Mesothelial cell of epicardium (in vitro differentiated cells): Measurements from ENCODE around the gene TANC1. TPM values are rescaled to one million over a fixed set of nuclear protein-coding genes. Genes with fewer than 3 reads are reported as not detected.

Source experiments
- DNase-seq, 2 experiments: peaks; one replicate each; pipeline ENCODE4 v3.0.0; 2021; ENCODE audit warnings: low spot score in 2 of 2; ENCODE audit not compliant: unreplicated experiment in 2 of 2
- H3K27ac Mint-ChIP-seq: 2 replicates; pipeline ENCODE4 v1.8.0; 2021; ENCODE audit warnings: mixed read lengths
- H3K27me3 Mint-ChIP-seq: 2 replicates; pipeline ENCODE4 v1.8.0; 2021; ENCODE audit warnings: low read depth, mixed read lengths
- H3K36me3 Mint-ChIP-seq: 2 replicates; pipeline ENCODE4 v1.8.0; 2021; ENCODE audit warnings: mixed read lengths
- H3K4me1 Mint-ChIP-seq: 2 replicates; pipeline ENCODE4 v1.8.0; 2021; ENCODE audit warnings: mixed read lengths
- H3K4me3 Mint-ChIP-seq: 2 replicates; pipeline ENCODE4 v1.8.0; 2021; ENCODE audit warnings: mild to moderate bottlenecking, moderate library complexity, mixed read lengths
- H3K9me3 Mint-ChIP-seq: 2 replicates; pipeline ENCODE4 v1.8.0; 2021; ENCODE audit warnings: mixed read lengths
- total RNA-seq: library from RNA; stranded (reverse); gene quantifications from 3 replicates; pipeline ENCODE4 v1.2.1, GENCODE V29; 2021
- TF ChIP-seq, protein P1 (sequence below): fragments of 200-600 bp; sonication (generic); IDR thresholded peaks from one replicate; pipeline ENCODE4 v1.5.0; 2021; ENCODE audit warnings: antibody characterized with exemption; ENCODE audit not compliant: unreplicated experiment

The TANC1 gene
- total RNA-seq, 1 donor from 2014 or later = 138 TPM

- peaks cover 60% of the 10 kb centered on the region for H3K4me1 Mint-ChIP-seq
- no peaks in the 10 kb centered on the region for H3K9me3 Mint-ChIP-seq
- no peak overlapping the region for H3K4me3 Mint-ChIP-seq
- H3K27me3 Mint-ChIP-seq = no peaks in the 10 kb centered on the region
- TF ChIP-seq, protein P1, sequence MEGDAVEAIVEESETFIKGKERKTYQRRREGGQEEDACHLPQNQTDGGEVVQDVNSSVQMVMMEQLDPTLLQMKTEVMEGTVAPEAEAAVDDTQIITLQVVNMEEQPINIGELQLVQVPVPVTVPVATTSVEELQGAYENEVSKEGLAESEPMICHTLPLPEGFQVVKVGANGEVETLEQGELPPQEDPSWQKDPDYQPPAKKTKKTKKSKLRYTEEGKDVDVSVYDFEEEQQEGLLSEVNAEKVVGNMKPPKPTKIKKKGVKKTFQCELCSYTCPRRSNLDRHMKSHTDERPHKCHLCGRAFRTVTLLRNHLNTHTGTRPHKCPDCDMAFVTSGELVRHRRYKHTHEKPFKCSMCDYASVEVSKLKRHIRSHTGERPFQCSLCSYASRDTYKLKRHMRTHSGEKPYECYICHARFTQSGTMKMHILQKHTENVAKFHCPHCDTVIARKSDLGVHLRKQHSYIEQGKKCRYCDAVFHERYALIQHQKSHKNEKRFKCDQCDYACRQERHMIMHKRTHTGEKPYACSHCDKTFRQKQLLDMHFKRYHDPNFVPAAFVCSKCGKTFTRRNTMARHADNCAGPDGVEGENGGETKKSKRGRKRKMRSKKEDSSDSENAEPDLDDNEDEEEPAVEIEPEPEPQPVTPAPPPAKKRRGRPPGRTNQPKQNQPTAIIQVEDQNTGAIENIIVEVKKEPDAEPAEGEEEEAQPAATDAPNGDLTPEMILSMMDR = no peak
- DNase-seq = no peak
- H3K27ac Mint-ChIP-seq = peak overlapping the region; percentile 75
- peaks cover 11% of the 10 kb centered on the region for H3K36me3 Mint-ChIP-seq
Observed at GRCh38 chr2:159070235-159070634, 101.8 kb downstream of the TANC1 start.

- H3K4me1 Mint-ChIP-seq = peaks cover 58% of the 10 kb centered on the region
- H3K9me3 Mint-ChIP-seq = no peaks in the 10 kb centered on the region
- no peak overlapping the region for H3K4me3 Mint-ChIP-seq
- DNase-seq = no peak
- H3K27ac Mint-ChIP-seq = peak overlapping the region; percentile 78
- TF ChIP-seq, protein P1 = peak; percentile 77
- H3K36me3 Mint-ChIP-seq = peaks cover 8% of the 10 kb centered on the region
- H3K27me3 Mint-ChIP-seq = no peaks in the 10 kb centered on the region
Observed at GRCh38 chr2:159071190-159071915, 102.9 kb downstream of the TANC1 start.

DNA sequence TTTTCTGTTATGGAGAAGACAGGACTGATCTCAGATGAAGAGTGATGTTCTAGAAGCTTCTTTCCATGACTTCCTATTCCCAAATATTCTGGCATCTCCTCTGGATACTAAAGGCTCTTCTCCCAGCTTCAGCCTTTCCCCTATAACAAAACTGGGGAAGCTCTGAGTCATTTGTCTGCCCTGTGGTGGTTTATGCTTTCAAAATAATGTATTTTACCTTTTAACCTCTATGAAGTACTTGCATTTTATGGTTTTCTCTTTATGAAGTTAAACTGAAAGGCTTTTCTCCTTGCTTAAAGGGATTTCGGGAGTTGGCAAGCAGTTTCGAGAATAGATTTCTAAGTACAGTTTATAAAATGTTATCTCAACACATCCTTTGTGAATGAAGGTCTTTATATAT lies 104.4 kb downstream of the TANC1 start:
- Mint-ChIP-seq H3K4me3 (no peak overlapping the region), H3K4me1 (peaks cover 51% of the 10 kb centered on the region), H3K9me3 (no peaks in the 10 kb centered on the region), H3K27ac (peak overlapping the region; percentile 88), H3K36me3 (peaks cover 8% of the 10 kb centered on the region), H3K27me3 (no peaks in the 10 kb centered on the region)
- TF ChIP-seq, protein P1 = no peak
- no peak for DNase-seq

DNA sequence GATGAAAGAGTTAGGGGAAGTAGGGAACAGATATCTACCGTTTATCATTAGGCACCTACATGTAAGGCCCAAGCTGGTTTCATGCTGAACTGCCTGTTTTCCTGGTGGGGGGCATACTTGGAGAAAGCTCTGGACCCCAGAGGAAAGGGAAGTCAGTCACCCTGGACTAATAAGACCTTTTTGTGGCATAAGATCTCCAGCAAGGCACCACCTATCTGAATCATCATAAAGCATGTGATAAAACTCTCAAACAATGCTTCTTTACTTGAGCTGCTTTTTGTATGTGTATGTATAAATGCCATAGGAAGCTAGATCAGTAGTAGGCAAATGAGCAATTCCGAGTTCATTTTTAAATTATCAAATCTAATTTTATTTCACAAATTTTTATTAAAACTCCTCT lies 104.8 kb downstream of the TANC1 start:
- Mint-ChIP-seq H3K4me3 (no peak overlapping the region), H3K4me1 (peaks cover 48% of the 10 kb centered on the region), H3K27me3 (no peaks in the 10 kb centered on the region), H3K9me3 (no peaks in the 10 kb centered on the region), H3K27ac (peak overlapping the region; percentile 88), H3K36me3 (peaks cover 8% of the 10 kb centered on the region)
- DNase-seq = no peak
- TF ChIP-seq, protein P1 = no peak

- Mint-ChIP-seq H3K4me3 (no peak overlapping the region), H3K9me3 (no peaks in the 10 kb centered on the region), H3K27ac (peak overlapping the region; percentile 81), H3K27me3 (no peaks in the 10 kb centered on the region), H3K4me1 (peaks cover 46% of the 10 kb centered on the region), H3K36me3 (peaks cover 8% of the 10 kb centered on the region)
- DNase-seq = no peak
- TF ChIP-seq, protein P1 = no peak
Observed at GRCh38 chr2:159074605-159075004, 106.2 kb downstream of the TANC1 start.
